HG03060 (cell line): ENCODE data around the gene GPD1.

Source experiments
- ATAC-seq: cut with Tn5 transposase; IDR thresholded peaks from one replicate; pipeline ENCODE4 v1.9.1; 2021; ENCODE audit warnings: low read depth, moderate number of reproducible peaks; ENCODE audit not compliant: unreplicated experiment

GPD1 gene

DNA sequence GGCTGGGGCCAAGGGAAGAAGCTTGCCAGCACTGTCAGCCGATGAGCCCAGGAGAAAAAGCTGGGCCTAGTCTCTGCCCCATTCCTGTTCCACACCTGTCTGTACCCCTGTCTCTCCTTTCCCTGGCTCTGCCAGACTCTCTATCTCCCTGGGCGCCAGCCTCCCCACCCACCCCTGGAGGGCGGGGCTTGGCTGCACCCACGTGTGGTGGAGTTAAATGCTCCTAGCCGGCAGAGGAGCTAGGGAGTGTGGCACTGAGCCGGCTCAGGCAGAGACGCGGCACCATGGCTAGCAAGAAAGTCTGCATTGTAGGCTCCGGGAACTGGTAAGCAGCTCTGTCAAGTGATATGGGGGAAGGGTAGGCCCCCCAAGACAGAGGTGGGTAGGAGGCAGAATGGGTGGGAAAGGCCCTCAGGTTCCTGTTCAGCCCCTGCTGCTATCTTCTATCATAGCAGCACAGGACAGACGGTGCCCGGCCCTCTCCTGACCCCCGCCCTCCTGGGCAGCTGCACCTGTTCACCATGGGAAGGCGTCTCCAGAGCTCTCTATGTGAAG lies at the start of gene GPD1:
Gene GPD1, plus strand, starts transcription at position 242 of the 555 bp plus-strand sequence. Its CDS starts 43 bp downstream, at position 285.
- no peak for ATAC-seq

GRCh38 chr12:50055831-50056638 lies 47.8 kb upstream of the GPD1 start:
- no peak for ATAC-seq

- ATAC-seq, result no peak
These were observed 47.2 kb upstream of the GPD1 start for GRCh38 chr12:50056639-50056976.

DNA sequence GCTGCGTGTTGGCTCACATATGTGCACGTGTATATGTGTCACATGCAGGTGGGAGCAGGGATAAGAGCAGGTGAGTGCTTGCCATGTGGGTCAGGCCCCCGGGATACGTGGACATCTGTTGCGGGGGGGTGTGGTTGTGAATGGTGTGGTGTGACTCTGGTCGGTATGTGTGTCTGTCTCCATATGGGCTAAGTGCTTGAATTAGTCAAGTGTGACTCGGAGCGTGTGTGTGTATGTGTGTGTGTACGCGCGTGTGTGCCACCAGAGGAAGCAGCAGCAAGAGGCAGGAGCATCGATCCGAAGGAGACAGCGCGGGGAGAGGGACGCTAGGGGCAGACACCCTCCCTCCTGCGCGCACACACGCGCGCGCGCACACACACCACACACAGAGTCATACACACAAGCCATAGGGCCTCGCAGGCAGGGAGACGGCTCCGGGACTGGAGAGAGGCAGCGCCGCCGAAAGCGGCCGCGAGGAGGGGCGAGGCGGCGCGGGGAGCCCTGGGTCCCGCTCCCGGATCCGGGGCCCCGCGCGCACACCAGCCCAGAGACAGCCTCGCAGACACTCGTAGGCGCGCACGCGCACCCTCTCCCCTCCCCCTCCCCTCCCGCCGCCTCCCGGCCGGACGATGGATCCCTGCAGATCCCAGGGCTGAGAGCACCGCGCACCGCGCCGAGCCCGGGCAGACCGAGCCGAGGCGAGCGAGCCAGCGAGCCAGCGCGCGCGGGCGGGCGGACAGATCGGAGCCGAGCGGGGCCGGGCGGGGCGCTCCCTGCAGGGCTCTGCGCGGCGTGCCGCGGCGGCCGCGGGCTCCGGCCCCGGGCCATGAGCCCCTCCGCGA lies 46.6 kb upstream of the GPD1 start, which contains the start of gene ASIC1:
Gene ASIC1, plus strand, starts transcription at position 597 of the 842 bp plus-strand sequence. CDS start 1,171 bp downstream, outside the sequence.
- ATAC-seq, result no peak

DNA sequence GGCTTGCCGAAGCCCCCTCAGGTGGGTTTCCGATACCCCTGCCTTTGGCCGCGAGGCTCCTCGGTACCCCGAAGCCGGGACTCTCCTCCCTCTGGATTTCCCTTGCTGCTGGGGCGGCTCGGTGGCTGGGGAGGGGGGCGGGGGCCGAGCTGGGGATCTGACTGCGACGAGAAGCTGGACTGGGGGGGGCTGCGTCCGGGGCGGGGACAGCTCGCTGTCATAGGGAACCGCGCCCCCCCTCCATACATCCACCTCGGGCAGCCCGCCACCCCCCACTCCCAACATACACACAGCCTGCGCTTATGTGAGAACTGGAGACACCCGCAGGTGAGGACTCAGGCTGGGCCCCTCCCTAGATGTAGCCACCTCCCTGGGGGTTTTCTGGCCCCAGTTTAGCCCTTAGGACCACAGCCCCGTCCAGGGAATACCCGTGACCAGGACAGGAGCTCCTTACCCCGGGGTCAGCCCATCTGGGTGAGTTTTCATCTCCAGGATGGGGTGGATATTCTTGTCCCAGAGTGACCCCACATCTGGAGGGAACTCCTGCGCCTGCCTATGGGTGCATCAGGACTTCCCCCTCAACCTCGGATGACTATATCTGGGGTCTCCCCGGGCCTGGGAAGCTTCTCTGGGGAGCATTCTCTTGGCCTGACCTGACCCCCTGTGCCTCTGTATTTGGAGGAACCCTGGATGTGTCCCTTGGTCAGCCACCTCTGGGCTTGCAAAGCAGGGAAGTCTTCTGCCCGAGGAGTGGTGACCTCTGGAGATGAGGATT lies 45.7 kb upstream of the GPD1 start:
- ATAC-seq, result no peak

GRCh38 chr12:50058743-50059312 lies 45.0 kb upstream of the GPD1 start:
- ATAC-seq, result no peak

DNA sequence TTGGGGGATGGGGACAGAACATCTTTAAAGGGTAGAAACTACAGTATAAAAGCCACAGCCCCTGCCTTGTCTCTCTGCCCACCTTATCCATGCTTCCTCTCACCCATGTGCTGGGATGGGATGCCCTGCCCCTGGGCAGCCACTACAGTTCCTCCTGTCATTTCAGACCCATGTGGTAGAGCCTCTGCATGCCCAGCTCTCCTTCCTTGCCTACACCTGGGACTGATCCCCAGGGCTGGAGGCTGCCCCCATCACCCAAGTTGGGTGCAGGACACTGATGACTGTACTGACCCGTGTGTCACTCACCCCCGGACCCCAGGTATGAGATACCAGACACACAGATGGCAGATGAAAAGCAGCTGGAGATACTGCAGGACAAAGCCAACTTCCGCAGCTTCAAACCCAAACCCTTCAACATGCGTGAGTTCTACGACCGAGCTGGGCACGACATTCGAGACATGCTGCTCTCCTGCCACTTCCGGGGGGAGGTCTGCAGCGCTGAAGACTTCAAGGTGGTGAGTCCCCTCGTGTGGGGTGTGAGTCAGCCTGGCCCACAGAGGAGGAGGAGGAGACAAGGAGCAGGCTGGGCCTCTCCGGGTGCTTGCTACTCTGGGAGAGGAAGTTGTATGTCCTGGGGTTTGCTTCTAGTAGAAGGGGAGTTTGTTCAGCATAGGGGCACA lies 44.2 kb upstream of the GPD1 start:
- ATAC-seq, result no peak

DNA sequence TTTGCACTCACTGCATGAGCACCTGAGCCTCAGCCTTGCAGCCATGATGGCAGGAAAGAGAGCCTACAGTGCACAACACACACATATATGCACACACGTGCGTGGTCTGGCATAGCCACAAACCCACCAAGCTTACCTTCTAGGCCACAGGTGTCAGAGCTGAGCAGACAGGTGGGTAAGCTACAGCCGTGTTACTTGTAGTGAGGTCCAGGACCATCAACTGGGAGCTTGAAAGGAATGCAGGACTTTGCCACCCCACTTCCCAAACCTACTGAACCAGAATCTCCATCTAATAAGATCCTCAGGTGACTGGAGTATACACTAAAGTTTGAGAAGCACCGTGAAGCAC lies 43.7 kb upstream of the GPD1 start:
- no peak for ATAC-seq

DNA sequence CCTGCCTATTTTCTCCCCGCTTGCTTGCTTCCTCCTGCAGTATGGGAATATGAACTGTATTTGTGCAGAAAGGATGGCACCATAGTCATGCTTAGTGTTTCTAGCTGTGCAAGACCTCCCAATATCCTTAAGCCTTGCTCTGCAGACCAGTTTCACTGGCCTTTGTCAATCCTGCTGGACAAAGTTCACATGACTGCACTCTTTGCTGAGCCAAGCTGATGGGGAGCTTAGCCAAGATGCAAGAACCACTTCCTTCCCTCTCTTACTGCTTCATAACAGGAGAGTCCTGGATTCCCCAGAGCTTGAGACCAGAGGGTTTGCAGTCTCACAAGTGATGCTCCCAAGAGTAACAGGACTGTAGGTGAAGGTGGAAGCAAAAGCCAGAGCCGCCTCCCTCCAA lies 42.6 kb upstream of the GPD1 start:
- ATAC-seq, result no peak

- ATAC-seq, result no peak
These were observed 41.7 kb upstream of the GPD1 start for GRCh38 chr12:50061946-50062686.

- ATAC-seq, result no peak
These were observed 40.9 kb upstream of the GPD1 start for GRCh38 chr12:50062728-50063460.

DNA sequence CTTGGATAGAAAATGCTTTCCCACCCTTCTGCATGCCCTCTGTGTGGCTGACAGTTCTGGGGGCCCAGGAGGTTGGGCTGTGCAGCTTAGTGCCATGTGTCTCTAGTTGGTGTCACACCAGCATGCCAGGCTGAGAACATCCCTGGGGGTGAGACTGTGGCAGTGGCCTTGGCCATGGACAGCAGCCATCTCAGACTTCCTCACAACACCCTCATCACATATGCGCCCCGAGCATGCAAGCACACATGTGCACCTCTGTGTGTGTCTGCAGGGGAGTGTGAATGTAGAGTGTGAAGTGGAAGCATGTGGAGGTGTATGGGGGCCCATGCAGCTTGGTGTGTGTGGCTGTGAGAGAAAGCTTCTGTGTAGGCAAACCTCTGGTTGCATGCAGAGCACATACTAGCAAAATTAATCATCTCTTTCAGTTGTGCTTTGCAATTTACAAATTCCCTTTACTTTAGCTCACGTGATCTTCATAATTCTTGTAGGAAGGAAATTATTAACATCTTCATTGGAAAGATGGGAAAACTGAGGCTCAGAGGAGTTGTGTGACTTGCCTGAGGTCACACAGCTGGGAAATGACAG lies 38.0 kb upstream of the GPD1 start:
- no peak for ATAC-seq

DNA sequence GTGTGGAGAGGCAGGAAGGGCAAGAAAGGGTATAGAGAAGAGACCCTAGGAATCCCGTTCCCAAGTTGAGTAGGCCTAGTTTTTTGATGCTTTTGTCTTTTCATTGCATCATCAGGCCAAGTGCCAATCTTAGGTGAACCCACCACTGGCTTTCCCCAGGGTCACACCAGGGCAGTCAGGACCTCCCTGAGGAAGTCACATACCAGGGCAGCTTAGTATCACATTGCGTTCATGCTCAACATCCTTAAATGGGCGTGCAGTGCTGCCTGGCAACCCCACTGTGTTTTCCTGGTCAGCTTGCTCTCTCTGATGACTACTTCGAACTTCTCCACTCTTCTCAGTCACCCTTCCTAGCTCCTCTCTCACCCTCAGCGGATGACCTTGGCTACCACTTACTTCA lies 37.4 kb upstream of the GPD1 start:
- ATAC-seq, result no peak

GRCh38 chr12:50069069-50069468 lies 34.7 kb upstream of the GPD1 start:
- no peak for ATAC-seq

DNA sequence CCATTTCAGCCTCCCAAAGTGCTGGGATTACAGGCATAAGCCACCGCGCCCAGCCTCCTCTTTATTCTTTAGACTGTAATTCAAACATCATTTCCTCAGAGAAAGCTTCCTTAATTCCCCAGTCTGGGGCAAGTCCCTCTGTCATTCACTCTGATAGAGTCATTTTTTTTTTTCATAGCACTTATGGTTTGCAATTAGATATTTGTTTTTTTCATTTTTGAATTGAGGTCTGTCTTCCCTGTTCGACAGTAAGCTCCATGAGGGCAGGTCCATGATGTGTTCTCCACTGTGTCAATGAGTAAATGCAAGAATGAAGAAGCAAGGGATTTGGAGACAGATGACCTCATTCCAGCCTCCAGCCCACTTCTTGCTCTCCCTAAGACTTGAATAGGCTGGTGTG lies 34.3 kb upstream of the GPD1 start:
- no peak for ATAC-seq

DNA sequence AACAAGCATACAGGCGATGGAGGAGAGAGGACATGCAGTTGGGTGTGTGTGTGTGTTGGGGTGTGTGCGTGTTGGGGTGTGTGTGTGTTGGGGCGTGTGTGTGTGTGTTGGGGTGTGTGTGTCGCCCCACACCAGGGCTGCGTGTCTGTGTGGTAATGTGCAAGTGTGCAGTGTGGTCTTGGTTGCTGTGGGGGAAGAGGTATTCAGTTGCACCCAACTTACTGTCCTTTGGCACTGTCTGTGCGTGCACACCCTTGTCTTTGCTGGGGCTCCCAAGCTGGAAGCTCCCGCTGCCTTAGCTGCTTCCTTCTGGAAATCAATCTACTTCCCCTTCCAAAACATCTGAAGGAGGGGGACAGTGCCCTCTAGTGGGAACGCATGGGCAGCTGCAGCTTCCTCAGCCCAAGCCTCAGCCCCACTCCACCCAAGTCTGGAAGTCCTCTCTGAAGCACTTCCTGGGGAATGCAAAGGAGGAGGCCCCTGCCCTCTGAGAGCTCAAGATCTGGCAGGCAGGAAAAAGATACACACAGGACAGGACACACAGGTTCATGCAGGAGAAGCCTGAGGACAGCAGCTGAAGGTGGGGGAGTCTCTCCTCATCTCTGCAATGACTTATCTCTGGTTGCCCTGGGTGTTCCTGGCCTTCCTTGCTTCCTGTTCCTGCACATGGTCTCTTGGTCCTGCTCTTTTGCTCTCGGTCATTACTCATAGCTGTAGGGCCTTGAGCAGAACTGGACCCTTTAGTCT lies 33.3 kb upstream of the GPD1 start:
- ATAC-seq, result no peak

DNA sequence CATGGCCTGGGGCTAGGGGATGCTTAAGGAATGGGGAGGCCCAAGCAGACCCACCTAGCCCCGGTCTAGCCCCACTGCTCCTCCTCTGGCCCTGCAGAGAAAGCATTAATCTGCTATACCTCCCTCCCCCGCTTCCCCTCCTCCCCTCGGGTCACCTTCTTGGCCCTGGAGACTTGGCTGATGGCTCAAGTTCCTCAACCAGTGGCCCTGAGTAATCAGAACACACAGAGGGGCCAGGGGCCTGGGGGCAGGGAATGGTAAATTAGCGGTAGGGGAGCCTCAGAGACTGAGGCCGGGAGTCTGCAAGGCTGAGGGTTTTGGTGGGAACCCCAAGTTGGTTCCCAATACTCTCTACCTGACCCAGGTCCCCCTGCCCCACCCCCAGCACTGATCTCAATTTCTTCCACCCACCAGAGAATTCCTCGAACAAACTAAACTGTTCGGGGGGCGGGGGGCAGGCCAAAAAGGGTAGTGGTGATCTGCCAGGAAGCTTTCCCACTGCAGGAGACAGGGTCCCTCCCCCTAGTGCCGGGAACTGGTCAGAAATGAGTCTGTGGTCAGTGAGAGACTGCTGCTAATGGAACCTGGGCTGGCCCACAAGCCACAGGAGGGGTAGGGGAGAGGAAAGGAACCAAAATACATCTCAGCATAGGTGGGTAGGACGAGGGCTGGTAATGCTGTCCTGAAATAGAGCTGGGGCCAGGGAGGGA lies 31.5 kb upstream of the GPD1 start:
- no peak for ATAC-seq
